ENCODE data around the gene SCN3A. TPM values are rescaled to one million over a fixed set of nuclear protein-coding genes. Genes with fewer than 3 reads are reported as not detected.

Gene SCN3A
- total RNA-seq, 1 experiment from 2014 or later: not detected

- BruUV-seq (replicated peaks): no TSS peak
- H3K36me3 ChIP-seq (ENCODE audit: control insufficient read depth, insufficient read depth, low read length): no peaks in the 10 kb centered on the region
Observed at GRCh38 chr2:165078913-165079312, 124.9 kb downstream of the SCN3A start.

DNA sequence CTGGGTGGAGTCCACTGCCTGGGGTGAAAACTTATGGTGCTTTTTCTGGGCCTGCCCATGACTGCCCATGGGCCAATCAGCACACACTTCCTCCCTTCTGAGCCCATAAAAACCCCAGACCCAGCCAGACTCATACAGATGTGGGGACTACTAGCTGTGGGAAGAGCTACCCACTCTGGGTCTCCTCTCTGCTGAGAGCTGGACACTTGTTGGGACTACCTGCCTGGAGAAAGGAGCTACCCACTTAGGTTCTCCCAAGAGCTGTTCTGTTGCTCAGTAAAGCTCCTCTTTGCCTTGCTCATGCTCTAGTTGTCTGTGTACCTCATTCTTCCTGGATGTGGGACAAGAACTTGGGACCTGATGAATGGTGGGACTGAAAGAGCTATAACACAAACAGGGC lies 129.0 kb downstream of the SCN3A start:
- ChIA-PET POLR2A (no interaction called here), CTCF (no interaction called here)
- H3K27me3 ChIP-seq (replicated peaks; ENCODE audit: control insufficient read depth, insufficient read depth, low read length): no peaks in the 10 kb centered on the region
- Mint-ChIP-seq H3K27ac (ENCODE audit: unreplicated experiment) (no peak overlapping the region), H3K27me3 (ENCODE audit: insufficient read depth, unreplicated experiment) (no peaks in the 10 kb centered on the region), H3K9me3 (ENCODE audit: unreplicated experiment) (peaks cover 10% of the 10 kb centered on the region), H3K36me3 (ENCODE audit: insufficient read depth, unreplicated experiment) (no peaks in the 10 kb centered on the region), H3K4me1 (ENCODE audit: low read depth, unreplicated experiment) (no peaks in the 10 kb centered on the region), H3K4me3 (ENCODE audit: unreplicated experiment) (no peak overlapping the region)
- no peak overlapping the region for H3K4me3 ChIP-seq (ENCODE audit: low read depth, low read length)
- TF ChIP-seq CTCF (IDR thresholded peaks at IDR 0.05; ENCODE audit: insufficient read depth in 1 of 2, low read depth in 1 of 2, low read length in 1 of 2, severe bottlenecking in 1 of 2, unreplicated experiment in 1 of 2): no peak
- intact Hi-C loops (cut with micrococcal nuclease; ENCODE audit: unreplicated experiment): no loop called here
- no TSS peak for BruUV-seq (replicated peaks)
- H3K9me3 ChIP-seq: peaks cover 29% of the 10 kb centered on the region
- no peaks in the 10 kb centered on the region for H3K36me3 ChIP-seq (ENCODE audit: control insufficient read depth, insufficient read depth, low read length)
- no peak for DNase-seq
- no peaks in the 10 kb centered on the region for H3K4me1 ChIP-seq

More at GRCh38 chr2:165078913-165079312, 124.9 kb downstream of the SCN3A start:
- no peak for TF ChIP-seq CTCF (IDR thresholded peaks at IDR 0.05; ENCODE audit: insufficient read depth in 1 of 2, low read depth in 1 of 2, low read length in 1 of 2, severe bottlenecking in 1 of 2, unreplicated experiment in 1 of 2)
- Mint-ChIP-seq H3K27ac (ENCODE audit: unreplicated experiment) (no peak overlapping the region), H3K36me3 (ENCODE audit: insufficient read depth, unreplicated experiment) (no peaks in the 10 kb centered on the region), H3K4me3 (ENCODE audit: unreplicated experiment) (no peak overlapping the region), H3K9me3 (ENCODE audit: unreplicated experiment) (peaks cover 18% of the 10 kb centered on the region), H3K27me3 (ENCODE audit: insufficient read depth, unreplicated experiment) (no peaks in the 10 kb centered on the region), H3K4me1 (ENCODE audit: low read depth, unreplicated experiment) (no peaks in the 10 kb centered on the region)
- intact Hi-C loops (cut with micrococcal nuclease; ENCODE audit: unreplicated experiment): no loop called here
- peaks cover 22% of the 10 kb centered on the region for H3K9me3 ChIP-seq
- H3K27me3 ChIP-seq (replicated peaks; ENCODE audit: control insufficient read depth, insufficient read depth, low read length): no peaks in the 10 kb centered on the region
- no peaks in the 10 kb centered on the region for H3K4me1 ChIP-seq
- H3K4me3 ChIP-seq (ENCODE audit: low read depth, low read length): no peak overlapping the region
- POLR2A ChIA-PET: no interaction called here
- CTCF ChIA-PET: no interaction called here
- no peak for DNase-seq

- Histone ChIP-seq H3K36me3 (ENCODE audit: control insufficient read depth, insufficient read depth, low read length) (no peaks in the 10 kb centered on the region), H3K27me3 (replicated peaks; ENCODE audit: control insufficient read depth, insufficient read depth, low read length) (no peaks in the 10 kb centered on the region), H3K4me1 (no peaks in the 10 kb centered on the region), H3K9me3 (peaks cover 29% of the 10 kb centered on the region), H3K4me3 (ENCODE audit: low read depth, low read length) (no peak overlapping the region)
- ChIA-PET CTCF (no interaction called here), POLR2A (no interaction called here)
- H3K4me3 Mint-ChIP-seq (ENCODE audit: unreplicated experiment): no peak overlapping the region
- intact Hi-C loops (cut with micrococcal nuclease; ENCODE audit: unreplicated experiment): no loop called here
- H3K27ac Mint-ChIP-seq (ENCODE audit: unreplicated experiment): no peak overlapping the region
- H3K4me1 Mint-ChIP-seq (ENCODE audit: low read depth, unreplicated experiment): no peaks in the 10 kb centered on the region
- H3K36me3 Mint-ChIP-seq (ENCODE audit: insufficient read depth, unreplicated experiment): no peaks in the 10 kb centered on the region
- H3K27me3 Mint-ChIP-seq (ENCODE audit: insufficient read depth, unreplicated experiment): no peaks in the 10 kb centered on the region
- TF ChIP-seq CTCF (IDR thresholded peaks at IDR 0.05; ENCODE audit: insufficient read depth in 1 of 2, low read depth in 1 of 2, low read length in 1 of 2, severe bottlenecking in 1 of 2, unreplicated experiment in 1 of 2): no peak
- no peak for DNase-seq
- H3K9me3 Mint-ChIP-seq (ENCODE audit: unreplicated experiment): peaks cover 10% of the 10 kb centered on the region
- BruUV-seq (replicated peaks): no TSS peak
Observed at GRCh38 chr2:165074323-165074722, 129.5 kb downstream of the SCN3A start.
